ENCODE data around the gene SLC30A10.
"Not testable (repeated sequence)": the region's sequence is repeated elsewhere in the genome, so short reads cannot be mapped to it uniquely, and the experiment has no call there.

Gene SLC30A10

DNA sequence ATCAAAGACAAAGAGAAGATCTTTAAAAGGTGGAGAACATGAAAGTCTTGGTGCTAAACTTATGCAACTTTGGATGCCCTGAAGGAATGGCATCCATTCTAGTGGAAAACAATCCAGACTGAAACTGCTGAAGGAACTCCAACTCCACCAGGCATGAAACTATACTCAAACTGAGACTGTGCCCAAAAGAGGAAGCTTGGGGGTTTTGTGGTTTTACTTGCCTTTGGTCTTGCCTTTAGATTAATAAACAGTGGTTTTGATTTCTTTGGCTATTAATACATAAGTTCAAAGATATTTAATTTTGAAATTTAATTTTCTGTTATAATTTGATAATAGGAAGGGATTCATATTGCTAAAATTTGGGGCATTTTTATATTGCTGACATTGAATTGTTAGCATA lies 17.4 kb upstream of the SLC30A10 start:
- no peak for TF ChIP-seq CTCF (IDR thresholded peaks at IDR 0.05; ENCODE audit: low read depth, low read length)
- DNase-seq (ENCODE audit: low read depth in 2 of 2) = no peak
- no peak overlapping the region for H3K4me3 ChIP-seq (replicated peaks in 1 of 2; ENCODE audit: low read depth in 2 of 2, low read length in 2 of 2)

DNA sequence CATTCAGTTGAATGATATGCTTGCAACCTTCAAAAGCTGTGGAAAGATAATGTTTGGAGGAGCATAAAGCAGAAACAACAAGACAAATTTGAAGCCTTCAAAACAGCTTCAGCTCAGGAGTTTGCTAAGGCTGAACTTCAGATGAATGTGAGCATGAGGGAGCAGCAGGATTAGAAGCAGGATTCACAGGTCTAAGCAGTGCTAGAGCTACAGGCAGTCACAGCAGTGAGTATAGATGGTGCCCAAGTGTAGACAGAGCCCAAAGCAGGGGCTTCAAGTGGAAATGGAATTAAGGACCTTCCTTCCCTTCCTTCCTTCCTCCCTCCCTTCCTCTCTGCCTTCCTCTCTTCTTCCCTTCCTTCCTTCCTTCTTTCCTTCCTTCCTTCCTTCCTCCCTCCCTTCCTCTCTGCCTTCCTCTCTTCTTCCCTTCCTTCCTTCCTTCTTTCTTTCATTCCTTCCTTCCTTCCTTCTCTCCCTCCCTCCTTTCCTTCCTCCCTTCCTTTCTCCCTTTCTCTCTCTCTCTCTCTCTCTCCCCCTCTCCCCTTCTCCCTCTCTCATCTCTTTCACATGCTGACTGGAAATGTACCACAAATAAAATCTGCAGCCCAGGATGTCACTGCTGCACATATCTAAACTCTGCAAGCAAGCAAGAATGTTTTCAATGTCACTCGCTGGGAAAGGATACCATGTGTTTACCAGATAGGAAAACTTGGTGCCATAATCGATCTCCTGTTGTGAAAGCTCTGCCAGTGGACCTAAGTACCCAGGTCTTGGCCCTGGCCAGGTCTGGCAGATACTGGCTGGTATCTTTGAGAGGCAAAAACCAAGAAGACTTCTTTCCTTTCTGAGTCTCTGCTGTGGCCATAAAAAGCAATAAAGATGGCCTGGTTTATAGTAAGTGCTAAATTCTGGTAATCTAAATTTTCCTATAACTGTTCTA lies 13.1 kb upstream of the SLC30A10 start:
- no peak for TF ChIP-seq CTCF (IDR thresholded peaks at IDR 0.05; ENCODE audit: low read depth, low read length)
- DNase-seq (ENCODE audit: low read depth in 2 of 2) = no peak
- no peak overlapping the region for H3K4me3 ChIP-seq (replicated peaks in 1 of 2; ENCODE audit: low read depth in 2 of 2, low read length in 2 of 2)

- no peak for TF ChIP-seq CTCF (IDR thresholded peaks at IDR 0.05; ENCODE audit: low read depth, low read length)
- no peak overlapping the region for H3K4me3 ChIP-seq (replicated peaks in 1 of 2; ENCODE audit: low read depth in 2 of 2, low read length in 2 of 2)
- no peak for DNase-seq (ENCODE audit: low read depth in 2 of 2)
Observed at GRCh38 chr1:219940707-219941106, 12.3 kb upstream of the SLC30A10 start.

- DNase-seq (ENCODE audit: low read depth in 2 of 2) = no peak
- no peak for TF ChIP-seq CTCF (IDR thresholded peaks at IDR 0.05; ENCODE audit: low read depth, low read length)
- H3K4me3 ChIP-seq (replicated peaks in 1 of 2; ENCODE audit: low read depth in 2 of 2, low read length in 2 of 2) = no peak overlapping the region
Observed at GRCh38 chr1:219938706-219939105, 10.3 kb upstream of the SLC30A10 start.

DNA sequence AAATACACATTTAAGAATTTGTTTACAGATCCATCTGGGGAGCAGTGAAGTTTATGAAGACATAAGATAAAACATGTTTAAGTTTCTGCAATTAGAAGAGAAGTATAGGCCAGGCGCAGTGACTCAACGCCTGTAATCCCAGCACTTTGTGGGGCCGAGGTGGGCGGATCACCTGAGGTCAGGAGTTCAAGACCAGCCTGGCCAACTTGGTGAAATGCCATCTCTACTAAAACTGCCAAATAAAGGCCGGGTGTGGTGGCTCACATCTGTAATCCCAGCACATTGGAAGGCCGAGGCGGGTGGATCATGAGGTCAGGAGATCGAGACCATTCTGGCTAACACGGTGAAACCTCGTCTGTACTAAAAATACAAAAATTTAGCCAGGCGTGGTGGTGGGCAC lies 5.4 kb upstream of the SLC30A10 start:
- H3K4me3 ChIP-seq (replicated peaks in 1 of 2; ENCODE audit: low read depth in 2 of 2, low read length in 2 of 2); DNase-seq (ENCODE audit: low read depth in 2 of 2): not testable (repeated sequence)

DNA sequence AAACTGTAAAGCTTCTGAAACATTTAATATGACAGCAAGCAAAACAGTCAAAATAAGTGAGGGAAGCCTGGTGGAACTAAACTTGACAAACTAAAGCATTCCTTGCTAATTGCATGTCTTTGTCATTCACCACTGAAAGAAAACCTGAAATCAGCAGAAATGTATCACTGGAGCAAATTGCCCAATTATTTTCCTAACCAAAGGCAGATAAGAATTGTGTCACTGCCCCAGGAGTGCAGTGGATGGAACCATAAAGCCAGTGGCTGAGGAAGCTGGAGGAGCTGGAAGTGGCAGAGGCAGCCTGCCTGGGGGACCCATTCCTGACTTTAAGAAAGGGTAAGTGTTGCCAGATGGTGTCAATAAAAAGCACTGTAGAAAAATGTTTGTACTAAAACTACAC lies 2.7 kb upstream of the SLC30A10 start:
- DNase-seq (ENCODE audit: low read depth in 2 of 2) = no peak
- TF ChIP-seq CTCF (IDR thresholded peaks at IDR 0.05; ENCODE audit: low read depth, low read length) = no peak
- no peak overlapping the region for H3K4me3 ChIP-seq (replicated peaks in 1 of 2; ENCODE audit: low read depth in 2 of 2, low read length in 2 of 2)

DNA sequence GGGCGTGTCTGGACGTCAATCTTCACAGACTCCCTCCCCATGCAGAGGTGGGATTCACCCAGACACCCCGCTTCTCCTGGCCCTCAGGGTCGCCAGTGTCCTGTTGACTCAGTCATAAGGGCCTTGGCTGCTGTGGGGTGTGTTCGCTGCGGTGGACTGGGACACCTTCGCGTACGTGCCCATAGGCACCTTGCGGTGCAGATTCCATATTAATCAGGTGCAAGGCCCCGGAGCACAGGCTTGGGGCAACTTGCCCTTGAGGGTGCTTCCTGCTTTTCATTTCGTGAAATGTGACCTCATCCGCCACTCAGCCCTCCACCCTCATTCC lies 398 bp upstream of the SLC30A10 start:
- no peak for DNase-seq (ENCODE audit: low read depth in 2 of 2)
- no peak for TF ChIP-seq CTCF (IDR thresholded peaks at IDR 0.05; ENCODE audit: low read depth, low read length)
- no peak overlapping the region for H3K4me3 ChIP-seq (replicated peaks in 1 of 2; ENCODE audit: low read depth in 2 of 2, low read length in 2 of 2)

All from cardiac fibroblast (primary cell).